Measurements from ENCODE around the gene DYRK2.

DNA sequence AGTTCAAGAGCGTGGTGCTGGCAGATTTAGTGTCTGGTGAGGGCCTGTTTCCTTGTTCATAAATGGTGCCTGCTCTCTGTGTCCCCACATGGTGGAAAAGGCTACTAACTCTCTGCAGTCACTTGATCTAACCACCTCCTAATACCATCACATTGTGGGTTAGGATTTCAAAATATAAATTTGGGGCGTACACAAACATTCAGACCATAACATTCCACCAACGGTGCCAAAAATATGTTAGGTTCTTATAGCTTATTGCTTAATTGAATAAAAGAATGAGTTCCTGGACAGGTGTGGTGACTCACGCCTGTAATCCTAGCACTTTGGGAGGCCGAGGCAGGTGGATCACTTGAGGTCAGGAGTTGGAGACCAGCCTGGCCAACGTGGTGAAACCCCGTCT lies 3.4 kb upstream of the DYRK2 start:
- no peak for TF ChIP-seq POLR2A (IDR thresholded peaks at IDR 0.05)
- TF ChIP-seq, protein P1, sequence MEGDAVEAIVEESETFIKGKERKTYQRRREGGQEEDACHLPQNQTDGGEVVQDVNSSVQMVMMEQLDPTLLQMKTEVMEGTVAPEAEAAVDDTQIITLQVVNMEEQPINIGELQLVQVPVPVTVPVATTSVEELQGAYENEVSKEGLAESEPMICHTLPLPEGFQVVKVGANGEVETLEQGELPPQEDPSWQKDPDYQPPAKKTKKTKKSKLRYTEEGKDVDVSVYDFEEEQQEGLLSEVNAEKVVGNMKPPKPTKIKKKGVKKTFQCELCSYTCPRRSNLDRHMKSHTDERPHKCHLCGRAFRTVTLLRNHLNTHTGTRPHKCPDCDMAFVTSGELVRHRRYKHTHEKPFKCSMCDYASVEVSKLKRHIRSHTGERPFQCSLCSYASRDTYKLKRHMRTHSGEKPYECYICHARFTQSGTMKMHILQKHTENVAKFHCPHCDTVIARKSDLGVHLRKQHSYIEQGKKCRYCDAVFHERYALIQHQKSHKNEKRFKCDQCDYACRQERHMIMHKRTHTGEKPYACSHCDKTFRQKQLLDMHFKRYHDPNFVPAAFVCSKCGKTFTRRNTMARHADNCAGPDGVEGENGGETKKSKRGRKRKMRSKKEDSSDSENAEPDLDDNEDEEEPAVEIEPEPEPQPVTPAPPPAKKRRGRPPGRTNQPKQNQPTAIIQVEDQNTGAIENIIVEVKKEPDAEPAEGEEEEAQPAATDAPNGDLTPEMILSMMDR (IDR thresholded peaks at IDR 0.05), result no peak
